Measurements from ENCODE around the gene CHL1.

The CHL1 gene

GRCh38 chr3:196311-197148 lies at the start of gene CHL1:
Gene CHL1, plus strand, starts transcription at chr3:196763. Its CDS starts 123,014 bp downstream, at chr3:319777.
- DNase-seq (ENCODE audit: low read depth) = no peak

- no peak for DNase-seq (ENCODE audit: low read depth)
These were observed 44.9 kb upstream of the CHL1 start for GRCh38 chr3:151614-152189.

GRCh38 chr3:159974-160373 lies 36.6 kb upstream of the CHL1 start:
- no peak for DNase-seq (ENCODE audit: low read depth)

GRCh38 chr3:166071-166470 lies 30.5 kb upstream of the CHL1 start:
- DNase-seq (ENCODE audit: low read depth) = no peak

- no peak for DNase-seq (ENCODE audit: low read depth)
These were observed 29.8 kb upstream of the CHL1 start for GRCh38 chr3:166799-167198.

GRCh38 chr3:173886-174285 lies 22.7 kb upstream of the CHL1 start:
- no peak for DNase-seq (ENCODE audit: low read depth)

- DNase-seq (ENCODE audit: low read depth) = no peak
These were observed 11.6 kb upstream of the CHL1 start for GRCh38 chr3:184976-185375.

GRCh38 chr3:192215-192929 lies 4.2 kb upstream of the CHL1 start:
- DNase-seq (ENCODE audit: low read depth) = no peak

- no peak for DNase-seq (ENCODE audit: low read depth)
These were observed 2.6 kb upstream of the CHL1 start for GRCh38 chr3:194001-194400.

GRCh38 chr3:194421-194820 lies 2.1 kb upstream of the CHL1 start:
- DNase-seq (ENCODE audit: low read depth) = no peak

GRCh38 chr3:195666-196065 lies 897 bp upstream of the CHL1 start:
- DNase-seq (ENCODE audit: low read depth) = no peak

- DNase-seq (ENCODE audit: low read depth) = no peak
These were observed 725 bp downstream of the CHL1 start for GRCh38 chr3:197149-197827.

- DNase-seq (ENCODE audit: low read depth) = no peak
These were observed 1.4 kb downstream of the CHL1 start for GRCh38 chr3:197828-198491.

GRCh38 chr3:199835-200234 lies 3.3 kb downstream of the CHL1 start:
- DNase-seq (ENCODE audit: low read depth) = no peak

GRCh38 chr3:200758-201325 lies 4.3 kb downstream of the CHL1 start:
- DNase-seq (ENCODE audit: low read depth) = no peak

GRCh38 chr3:204102-204501 lies 7.5 kb downstream of the CHL1 start:
- DNase-seq (ENCODE audit: low read depth) = no peak

GRCh38 chr3:207973-208372 lies 11.4 kb downstream of the CHL1 start:
- no peak for DNase-seq (ENCODE audit: low read depth)

GRCh38 chr3:210669-211068 lies 14.1 kb downstream of the CHL1 start:
- DNase-seq (ENCODE audit: low read depth) = no peak

GRCh38 chr3:212432-212831 lies 15.9 kb downstream of the CHL1 start:
- no peak for DNase-seq (ENCODE audit: low read depth)

GRCh38 chr3:217099-217813 lies 20.7 kb downstream of the CHL1 start:
- DNase-seq (ENCODE audit: low read depth) = no peak

- DNase-seq (ENCODE audit: low read depth) = no peak
These were observed 21.4 kb downstream of the CHL1 start for GRCh38 chr3:217948-218347.

Data from activated T-cell treated with anti-CD3 and anti-CD28 coated beads for 48 hours (primary cell).